Dermis blood vessel endothelial cell (primary cell): ENCODE results near the gene SGTA. TPM values are rescaled to one million over a fixed set of nuclear protein-coding genes. Genes with fewer than 3 reads are reported as not detected.
"Not testable (repeated sequence)": the region's sequence is repeated elsewhere in the genome, so short reads cannot be mapped to it uniquely, and the experiment has no call there.

ENCODE experiments used
- DNase-seq: peaks from one replicate; pipeline ENCODE4 v3.0.0; 2010
- total RNA-seq: library from RNA; depleted of rRNA; stranded (reverse); fragments of >200 nt; gene quantifications from 2 replicates; pipeline ENCODE4 v1.2.3, GENCODE V29; 2014

The SGTA gene
- total RNA-seq, 1 donor from 2014 or later: 45.4 TPM

DNA sequence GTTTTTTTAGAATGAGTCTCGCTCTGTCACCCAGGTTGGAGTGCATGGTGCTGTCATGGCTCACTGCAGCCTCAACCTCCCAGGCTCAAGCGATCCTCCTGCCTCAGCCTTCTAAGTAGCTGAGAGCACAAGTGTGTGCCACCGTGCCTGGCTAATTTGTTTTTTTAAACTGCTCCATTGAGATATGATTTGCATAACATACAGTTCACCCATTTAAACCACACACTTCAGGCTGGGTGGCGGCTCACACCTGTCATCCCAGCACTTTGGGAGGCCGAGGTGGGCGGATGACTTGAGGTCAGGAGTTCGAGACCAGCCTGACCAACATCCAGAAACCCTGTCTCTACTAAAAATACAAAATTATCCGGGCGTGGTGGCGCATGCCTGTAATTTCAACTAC is 9.6 kb upstream of the SGTA start:
- not testable (repeated sequence) for DNase-seq

DNA sequence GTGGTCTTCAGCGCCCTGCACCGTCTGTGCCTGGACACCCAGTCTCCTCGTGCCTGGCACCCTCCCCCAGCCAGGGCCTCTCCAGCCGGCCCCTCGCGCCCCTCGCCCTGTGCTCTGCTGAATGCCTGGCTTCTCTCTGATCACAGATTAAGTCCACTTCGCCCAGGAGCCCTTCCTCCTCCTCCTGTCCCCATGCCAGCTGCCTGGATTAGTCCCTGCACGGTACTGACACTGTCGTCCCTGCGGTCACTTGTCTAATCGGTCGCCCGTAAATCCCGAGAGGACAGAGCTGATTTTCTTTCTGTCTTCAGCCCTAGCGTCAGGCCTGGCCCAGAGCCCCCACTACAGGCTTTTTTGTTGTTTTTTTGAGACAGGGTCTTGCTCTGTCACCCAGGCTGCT is 8.8 kb upstream of the SGTA start:
- no peak for DNase-seq

DNA sequence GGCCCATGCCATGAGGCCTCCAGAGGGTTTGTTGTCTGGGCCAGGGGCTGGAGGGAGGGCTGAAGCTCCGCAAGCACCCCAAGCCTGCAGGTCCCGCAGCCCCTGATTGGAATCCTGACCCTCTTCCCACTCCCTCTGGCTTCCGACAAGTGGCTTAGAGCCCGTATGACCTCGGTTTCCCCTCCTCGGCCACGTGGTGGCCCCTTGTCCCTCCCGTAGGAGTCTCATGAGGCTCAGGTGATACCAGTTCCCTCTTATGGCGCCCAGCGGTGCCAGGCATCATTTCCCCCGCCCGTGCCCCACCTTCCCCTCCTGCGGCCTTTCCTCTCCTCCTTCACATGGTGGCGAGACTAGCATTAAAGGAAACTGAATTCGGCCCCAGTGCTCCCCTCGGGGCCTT is 8.4 kb upstream of the SGTA start:
- no peak for DNase-seq

DNA sequence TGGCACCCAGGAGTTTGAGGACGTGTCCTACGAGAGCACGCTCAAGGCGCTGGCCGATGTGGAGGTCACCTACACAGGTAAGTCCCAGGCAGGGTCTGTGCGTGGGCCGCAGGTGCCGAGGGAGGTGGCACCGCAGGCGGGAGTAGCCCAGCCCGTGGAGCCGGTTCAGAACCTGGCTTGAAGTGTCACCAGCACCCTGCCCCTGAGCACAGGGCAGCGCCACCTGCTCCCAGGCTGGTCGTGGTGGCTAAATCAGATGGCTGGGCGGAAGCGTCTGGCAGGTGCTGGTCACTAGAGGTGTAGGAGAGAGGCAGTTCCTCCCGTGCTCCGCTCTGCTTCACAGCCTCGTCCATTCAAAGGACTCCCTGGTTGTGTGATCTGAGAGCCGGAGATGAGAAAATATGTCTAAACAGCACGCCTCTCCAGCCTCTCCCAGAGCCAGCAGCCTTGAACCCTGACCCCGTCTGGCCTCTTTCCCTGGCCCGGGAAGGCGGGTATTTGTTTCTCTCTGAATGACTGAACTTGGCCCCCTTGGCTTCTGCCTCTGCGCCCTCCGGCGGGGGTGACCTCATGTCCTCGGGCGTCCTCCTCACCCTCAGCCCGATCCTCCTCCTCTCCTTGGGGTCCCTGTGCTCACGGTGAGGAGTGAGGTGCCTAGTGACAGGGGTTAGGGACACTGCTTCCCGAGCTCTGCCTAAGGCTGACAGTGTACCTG is 7.6 kb upstream of the SGTA start:
- DNase-seq: no peak

DNA sequence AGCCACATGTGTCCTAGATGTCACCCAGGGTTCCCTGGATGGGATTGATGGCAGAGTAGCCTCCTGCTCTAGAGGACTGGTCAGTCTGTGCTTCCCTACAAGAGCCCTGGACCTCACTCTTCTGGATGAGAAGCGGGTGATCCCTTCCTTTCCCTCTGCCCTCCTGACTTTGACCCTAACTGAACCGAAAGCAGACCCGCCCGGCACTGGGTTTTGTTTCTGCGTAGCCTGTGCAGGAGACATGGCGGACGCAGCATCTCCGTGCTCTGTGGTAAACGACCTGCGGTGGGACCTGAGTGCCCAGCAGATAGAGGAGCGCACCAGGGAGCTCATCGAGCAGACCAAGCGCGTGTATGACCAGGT is 7.1 kb upstream of the SGTA start:
- DNase-seq: no peak

DNA sequence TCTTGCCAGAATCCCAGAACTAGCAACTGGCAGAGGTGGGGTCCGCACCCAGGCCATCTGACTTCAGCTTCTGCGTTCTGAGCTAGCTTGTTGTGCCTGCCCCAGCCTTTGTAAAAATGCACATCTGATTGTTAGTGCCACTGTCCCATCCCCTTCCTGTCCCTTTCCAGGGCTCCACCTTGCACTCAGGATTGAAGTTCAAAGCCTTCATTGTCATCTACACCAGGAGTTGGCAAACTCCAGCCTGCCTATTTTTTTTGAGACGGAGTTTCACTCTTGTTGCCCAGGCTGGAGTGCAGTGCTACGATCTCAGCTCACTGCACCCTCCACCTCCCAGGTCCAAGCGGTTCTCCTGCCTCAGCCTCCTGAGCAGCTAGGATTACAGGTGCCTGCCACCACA is 5.2 kb upstream of the SGTA start:
- DNase-seq: no peak

DNA sequence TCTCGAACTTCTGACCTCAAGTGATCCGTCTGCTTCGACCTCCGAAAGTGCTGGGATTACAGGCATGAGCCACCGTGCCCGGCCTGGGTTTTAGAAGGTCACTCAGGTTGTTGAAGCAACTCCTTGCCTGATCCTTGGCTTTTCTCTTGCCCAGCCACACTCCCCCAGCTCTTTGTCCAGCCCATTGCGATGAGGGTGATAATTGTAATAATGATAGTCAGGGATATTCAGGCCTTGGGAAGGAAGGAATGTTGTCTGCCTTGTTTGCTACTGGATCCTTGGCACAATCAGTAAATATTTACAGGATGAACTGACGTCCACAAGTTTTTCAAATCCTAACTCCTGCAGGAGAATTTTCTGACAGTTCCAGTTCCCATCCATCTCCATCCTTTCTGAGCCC is 4.0 kb upstream of the SGTA start:
- no peak for DNase-seq

DNA sequence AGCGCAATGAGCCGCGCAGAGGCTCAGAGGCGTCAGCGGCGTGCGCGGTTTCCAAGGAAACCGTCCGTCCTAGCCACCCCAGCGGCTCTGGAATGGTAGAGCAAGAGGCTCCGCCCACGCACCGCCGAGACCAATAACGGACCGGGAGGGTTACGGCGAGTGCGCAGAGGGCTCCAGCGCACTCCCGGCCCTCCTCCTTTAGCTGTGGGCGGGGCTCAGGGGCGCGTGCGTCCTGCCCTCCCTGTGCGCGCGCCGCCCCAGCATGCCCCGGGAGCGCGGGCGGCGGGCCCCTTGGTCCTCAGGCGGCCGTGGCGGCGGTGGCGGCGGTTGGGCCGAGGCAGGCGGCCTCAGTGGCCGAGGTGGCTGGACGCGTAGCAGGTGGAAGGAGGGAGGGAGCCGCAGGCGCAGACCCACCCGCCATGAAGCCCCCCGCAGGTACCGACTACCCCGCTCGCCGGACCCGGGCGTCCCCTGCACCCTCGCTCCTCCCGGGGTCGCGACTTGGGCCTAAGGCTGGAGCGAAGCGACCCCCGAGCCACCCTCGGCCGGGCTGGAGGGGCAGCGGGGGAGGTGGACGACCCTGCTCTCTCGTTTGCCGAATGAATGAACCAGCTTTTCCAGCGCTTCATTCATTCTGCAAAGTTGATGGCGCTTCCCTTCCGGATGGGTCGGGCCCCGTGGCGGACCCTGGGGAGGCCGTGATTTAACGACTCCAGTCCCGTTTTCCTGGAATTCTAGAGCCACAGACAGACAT is 2.3 kb upstream of the SGTA start, which contains the start of gene THOP1:
TSS of gene THOP1 (plus strand) at position 260 of the 754 bp plus-strand sequence. CDS start at position 420, 160 bp downstream.
- peak; percentile 99 for DNase-seq

DNA sequence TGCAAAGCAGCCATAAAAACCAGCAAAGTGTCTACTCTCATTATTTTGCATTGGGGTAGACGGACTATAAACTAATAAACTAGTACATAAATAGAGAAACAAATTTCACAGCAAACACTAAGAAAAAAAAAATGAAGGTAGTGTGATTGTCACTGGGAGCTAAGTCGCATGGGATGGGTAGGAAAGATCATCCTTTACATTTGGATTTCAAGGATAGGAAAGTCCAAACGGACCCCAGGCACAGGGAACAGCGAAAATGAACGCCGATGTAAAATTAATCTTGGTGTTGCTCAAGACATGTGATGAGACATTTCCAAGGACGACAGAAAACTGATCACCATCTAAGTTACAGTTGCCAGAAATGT is 690 bp upstream of the SGTA start:
- no peak for DNase-seq

DNA sequence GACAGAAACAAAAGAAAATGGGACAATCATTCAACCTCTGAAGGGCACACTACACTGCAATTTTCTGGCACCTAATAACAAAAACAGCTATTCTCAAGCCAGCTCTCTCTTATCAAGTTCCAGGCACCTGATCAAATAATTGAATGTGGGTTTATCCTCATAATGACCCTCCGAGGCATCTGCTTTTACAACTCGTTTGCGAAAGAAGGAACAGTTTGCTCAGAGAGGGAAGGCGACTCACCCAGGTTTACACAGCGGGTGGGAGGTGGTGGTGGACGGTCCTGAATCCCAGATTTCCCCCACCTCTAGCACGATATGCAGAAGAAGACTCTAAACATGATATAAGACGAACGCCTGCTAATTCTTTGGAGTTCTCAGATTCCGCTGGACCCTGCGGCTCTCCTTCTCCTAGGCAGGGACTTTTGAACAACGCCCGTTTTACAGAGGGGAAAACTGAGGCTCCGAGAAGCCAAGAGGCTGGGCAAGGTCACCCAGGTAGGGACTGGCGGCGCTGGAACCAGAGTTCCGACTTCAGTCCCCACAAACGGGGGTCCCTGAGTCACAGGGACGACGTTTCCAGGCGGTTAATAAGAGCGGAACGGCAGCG is 641 bp downstream of the SGTA start:
- DNase-seq: peak; percentile 28

DNA sequence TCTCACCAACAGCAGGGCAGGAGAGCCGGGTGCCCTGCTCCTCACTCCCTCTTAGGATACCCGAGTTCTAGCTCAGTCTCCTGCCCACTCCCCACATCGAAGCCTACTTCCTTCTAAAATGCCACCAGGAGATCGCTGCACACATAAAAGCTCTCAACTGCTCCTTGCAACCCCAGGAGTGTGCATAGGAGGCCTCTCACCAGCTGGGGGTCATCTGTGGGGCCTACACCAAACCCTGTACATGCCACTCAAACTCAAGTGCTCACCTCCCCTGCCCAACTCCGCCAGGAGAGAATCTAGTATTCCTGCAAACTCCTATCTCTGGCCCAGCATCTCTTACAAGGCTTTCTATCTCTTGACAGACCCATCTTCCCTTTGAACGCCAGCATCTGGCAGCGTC is 2.8 kb downstream of the SGTA start:
- DNase-seq: no peak

DNA sequence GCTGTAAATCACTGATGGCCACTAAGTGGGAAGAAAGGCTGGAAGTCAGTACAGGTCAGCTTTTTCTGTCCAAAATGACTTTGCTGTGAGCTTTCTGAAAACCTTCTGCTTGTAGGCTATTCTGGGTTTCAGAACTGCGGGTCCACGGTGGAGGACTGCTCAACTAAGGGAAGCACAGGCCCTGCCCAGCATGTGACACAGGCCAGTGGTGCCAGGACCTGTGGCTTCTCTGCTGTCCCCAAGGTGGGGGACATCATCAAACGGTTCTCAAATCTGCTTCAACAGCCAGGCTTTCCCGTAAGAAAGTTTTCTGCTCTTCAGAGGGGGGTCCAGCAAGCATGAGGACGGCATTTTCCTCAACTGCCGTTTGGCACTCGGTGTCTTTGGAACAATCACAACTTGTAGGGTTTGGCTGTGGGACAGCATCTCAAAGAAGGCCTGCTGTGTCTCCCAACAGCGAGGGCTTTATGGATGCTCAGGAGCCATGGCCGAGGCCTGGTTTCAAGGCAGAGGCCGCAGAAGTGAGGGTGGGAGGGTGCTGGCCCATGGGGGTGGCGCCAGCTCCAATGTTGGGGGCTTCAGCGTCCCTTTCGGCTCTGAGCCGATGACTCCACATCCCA is 3.8 kb downstream of the SGTA start:
- no peak for DNase-seq

DNA sequence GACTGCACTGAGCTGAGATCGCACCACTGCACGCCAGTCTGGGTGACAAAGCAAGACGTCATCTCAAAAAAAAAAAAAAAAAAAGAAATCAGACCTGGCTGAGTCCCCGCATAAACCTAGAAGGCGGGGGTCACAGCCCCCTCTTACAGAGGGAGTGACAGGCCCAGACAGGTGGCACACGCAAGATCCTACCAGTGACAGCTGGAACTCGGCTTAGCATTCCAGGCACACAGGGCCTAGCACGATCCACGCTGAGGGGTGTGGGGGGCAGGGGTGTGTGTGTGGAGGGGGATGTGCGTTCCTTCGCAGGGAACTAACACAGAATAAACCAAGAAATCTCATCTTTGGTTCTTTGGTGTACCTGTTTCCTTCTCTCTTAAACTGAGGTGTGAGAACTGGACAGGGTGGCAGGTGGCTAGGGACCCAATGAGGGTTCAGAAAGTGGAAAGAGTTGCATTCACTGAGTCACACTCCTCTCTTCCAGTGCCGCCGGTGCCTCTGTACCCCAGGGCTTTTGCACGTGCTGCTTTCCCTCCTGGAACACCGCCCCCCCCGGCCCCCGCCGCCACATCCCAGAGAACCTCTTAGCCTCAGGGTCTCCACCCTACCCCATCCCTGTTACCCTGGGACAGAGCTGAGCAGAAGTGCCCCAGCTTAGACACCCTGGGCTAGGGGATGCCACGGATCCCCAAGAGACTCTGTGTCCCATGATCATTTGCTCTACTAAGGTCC is 5.0 kb downstream of the SGTA start:
- DNase-seq: no peak

DNA sequence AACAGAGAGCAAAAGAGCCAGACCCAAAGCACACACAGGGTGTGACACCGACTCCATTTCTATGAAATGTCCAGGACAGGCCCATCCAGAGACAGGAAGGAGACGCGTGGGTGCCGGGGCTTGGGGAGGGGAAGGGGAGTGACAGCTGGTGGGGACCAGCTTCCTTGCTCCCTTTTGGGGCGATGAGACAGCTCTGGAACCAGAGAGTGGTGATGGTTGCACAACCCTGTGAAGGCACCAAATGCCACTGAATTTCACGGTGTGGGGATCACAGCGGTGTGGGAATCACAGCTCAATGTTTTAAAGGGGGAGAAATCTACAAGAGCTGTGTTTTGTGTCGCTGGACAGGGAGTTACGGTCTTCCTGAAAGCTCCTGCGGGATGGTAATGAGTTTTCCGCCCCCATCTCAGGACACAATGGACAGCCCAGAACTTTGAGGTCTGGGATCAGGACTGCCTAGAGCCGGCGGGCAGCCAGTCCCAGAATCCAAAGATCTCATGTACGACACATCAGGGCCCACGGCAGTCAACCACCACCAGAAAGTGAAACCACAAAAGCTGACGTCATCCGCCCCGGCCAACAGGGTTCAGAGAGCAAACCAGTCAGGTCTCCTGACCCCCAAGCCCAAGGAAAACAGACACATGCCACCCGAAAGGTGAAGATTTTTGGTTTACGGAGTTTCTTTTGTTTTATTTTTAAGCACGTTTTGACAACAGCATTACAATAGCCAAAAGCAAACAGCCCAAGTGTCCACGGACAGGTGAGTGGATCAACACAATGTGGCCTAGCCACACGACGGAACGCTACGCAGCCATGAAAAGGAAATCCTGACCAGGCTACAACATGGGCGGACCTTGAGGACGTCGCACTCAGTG is 7.3 kb downstream of the SGTA start:
- DNase-seq: peak; percentile 83

DNA sequence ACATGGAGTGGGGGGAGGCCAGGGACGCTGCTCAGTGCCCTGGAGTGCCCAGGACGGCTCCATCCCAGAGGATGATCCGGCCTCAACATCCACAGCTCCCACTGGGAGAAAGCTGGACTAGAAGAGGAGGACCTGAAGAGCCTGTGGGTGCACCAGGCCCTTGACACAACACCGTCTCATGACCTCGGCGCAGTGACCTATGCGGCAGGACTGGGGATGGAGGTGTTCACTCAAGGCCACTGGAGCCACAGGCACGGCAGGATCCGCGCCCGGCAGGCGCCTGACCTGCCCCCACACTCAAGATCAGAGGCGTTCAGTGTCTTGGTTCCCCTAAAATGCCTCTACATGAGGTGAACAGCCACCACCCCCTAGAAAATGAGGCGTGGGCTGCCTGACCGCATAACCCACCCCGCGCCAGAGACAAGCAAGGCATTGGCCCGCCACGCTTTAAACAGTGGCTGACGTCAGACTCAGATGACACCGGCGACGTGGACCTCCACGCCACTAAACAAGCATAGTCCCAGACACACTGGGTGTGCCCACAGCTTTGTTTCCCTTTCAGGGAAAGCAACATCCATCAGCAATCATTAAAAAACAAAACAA is 8.0 kb downstream of the SGTA start:
- peak; percentile 13 for DNase-seq

DNA sequence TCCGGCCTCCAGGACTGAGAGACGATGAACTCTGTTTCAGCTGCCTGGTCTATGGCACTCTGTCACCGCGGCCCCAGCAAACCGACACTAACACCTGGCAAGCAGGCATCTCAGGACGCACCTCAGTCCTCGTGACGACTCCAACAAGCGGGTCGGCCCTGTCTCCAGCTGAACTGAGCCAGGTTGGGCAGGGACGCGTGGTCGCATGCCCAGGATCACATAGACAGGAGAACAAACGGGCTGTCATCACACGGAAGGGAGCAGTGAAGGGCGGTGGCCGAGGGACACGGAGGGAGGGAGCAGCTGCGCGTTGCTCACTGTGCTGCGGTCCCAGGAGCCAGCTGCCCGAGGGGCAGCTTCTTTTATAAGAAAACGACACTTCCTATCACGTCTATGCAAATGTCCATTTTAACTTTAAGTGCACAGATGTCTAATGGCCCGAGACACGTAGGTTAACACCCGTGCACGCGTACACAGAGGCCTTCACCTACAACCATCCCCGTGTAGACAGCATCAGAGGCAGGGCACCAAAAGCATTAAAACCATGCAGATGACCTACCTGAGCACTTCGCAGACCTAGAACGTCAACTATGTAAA is 8.9 kb downstream of the SGTA start:
- no peak for DNase-seq

DNA sequence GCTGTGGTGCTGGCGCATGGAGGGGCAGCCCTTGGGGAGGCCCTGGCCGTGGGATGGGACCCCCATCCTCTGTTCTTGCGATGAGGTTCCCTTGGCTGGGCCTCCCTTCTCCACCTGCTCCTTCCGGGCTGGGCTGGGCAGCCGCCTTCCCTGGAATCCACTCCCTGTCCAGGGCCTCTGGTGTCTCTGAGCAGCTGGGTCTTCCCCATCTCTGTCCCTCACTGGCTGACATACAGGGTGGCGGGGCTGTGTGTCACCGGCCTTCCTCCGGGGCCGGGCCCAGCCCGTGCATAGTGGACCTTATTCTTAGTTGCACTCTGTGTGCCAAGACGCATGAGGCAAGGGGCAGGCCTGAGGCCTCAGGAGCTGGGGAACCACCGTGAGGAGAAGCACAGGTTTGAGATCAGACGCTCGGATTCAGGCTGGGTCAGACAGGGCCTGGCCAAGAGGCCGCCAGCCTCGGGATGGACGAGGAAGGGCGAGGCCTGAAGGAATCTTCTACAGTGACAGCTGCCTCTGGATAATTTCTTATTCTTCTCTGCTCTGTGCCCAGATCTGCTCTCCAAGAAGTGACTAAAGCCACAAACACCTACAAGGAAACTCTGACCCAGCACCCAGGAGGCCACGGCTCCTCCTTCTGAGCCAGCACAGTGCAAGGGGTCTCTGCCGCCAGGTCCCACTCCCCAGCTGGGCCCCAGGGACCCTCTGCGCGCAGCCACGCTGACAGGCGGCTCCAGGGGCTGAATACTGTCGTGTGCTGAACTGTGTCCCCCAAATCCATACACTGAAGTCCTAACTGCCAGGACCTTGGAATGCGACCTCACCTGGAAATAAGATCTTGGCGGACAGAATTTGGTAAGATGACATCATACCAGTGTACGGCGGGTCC is 11.0 kb downstream of the SGTA start:
- DNase-seq: no peak

DNA sequence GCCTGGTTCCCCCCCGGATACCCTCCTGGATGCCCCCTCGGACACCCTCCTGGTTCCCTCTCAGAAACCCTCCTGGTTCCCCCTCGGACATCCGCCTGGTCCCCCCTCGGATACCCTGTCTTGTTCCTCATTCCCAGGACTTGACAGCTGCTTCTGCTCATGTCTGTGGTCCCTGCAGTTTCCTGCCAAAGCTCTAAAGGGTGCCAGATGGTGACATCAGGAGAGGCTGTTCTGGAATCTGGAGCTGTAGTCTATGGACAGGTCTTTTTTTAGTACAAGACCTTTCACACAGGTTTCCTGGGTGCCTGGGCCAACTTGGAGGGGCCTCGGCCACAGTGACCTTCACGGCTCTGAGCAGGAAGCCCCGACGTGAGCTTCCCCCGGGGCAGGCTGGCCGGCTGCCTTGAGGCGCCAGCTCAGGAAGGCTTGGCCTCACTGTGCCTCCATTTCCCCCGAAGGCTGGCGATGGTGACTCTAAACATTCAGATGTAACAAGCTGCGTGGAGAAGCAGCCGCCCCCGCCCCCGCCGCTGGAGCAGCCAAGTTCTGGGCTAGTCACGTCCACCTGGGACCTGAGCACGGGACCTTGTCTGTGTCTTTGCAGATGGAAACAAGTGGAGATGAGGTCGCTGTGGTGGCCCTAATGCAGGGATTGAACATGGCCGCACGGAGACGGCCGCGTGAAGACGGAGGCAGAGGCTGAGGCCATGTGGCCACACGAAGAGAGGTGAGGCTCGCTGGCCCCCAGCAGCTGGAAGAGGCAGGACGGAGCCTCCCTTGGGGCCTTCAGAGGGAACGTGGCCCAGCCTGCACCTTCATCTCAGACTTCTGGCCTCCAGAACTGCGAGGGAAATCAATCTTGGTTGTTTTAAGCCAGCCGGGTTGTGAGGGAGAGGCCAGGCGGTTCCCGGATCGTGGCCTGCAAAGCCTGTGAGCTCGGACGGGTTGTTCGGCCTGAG is 12.7 kb downstream of the SGTA start:
- no peak for DNase-seq

DNA sequence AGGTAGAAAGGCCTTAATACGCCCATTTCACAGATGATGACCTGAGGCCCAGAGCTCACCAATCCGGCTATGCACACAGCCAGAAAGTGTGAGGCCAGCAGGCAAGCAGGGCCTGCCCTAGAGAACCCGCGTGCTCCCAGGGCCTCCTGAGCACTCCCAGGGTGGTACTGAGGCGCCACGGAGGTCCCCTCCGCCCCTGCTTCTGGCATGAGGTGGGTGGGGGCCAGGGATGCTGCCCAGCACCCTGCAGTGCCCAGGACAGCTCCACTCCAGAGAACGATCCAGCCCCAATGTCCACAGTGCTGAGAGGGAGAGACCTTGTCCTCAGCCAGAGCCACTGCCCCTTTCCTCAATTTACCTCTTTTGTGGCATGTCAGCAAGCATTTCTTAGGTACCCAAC is 13.9 kb downstream of the SGTA start:
- no peak for DNase-seq
